Measurements from ENCODE around the gene ARHGAP6. TPM values are rescaled to one million over a fixed set of nuclear protein-coding genes. Genes with fewer than 3 reads are reported as not detected.

ARHGAP6 gene
- total RNA-seq, 1 experiment from 2014 or later = 0.50 TPM

DNA sequence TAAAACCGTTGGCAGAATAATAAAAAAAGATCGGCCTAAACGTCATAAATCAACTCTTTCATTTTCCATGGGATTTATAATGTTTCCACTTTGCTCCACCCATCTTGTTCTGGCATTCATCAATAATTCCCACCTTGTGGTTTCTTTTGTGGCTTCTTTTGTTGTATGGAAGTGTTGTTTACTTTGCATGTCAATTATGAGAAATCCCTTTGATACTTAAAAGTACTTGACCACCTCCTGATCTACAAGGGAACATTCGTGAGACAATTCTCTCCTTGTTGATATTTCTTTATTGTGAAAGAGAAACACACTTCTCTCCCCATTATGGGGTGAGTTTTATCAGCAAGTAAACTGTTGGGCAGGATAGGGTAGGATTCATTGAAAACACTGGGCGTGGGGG lies 369.7 kb downstream of the ARHGAP6 start:
- CTCF ChIA-PET = no interaction called here
- TF ChIP-seq, protein P1, sequence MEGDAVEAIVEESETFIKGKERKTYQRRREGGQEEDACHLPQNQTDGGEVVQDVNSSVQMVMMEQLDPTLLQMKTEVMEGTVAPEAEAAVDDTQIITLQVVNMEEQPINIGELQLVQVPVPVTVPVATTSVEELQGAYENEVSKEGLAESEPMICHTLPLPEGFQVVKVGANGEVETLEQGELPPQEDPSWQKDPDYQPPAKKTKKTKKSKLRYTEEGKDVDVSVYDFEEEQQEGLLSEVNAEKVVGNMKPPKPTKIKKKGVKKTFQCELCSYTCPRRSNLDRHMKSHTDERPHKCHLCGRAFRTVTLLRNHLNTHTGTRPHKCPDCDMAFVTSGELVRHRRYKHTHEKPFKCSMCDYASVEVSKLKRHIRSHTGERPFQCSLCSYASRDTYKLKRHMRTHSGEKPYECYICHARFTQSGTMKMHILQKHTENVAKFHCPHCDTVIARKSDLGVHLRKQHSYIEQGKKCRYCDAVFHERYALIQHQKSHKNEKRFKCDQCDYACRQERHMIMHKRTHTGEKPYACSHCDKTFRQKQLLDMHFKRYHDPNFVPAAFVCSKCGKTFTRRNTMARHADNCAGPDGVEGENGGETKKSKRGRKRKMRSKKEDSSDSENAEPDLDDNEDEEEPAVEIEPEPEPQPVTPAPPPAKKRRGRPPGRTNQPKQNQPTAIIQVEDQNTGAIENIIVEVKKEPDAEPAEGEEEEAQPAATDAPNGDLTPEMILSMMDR (IDR thresholded peaks at IDR 0.05; ENCODE audit: insufficient read depth in 1 of 2, low read depth in 1 of 2, low read length in 1 of 2, severe bottlenecking in 1 of 2, unreplicated experiment in 1 of 2) = no peak

GRCh38 chrX:11293113-11293512 lies 372.6 kb downstream of the ARHGAP6 start, which contains the start of gene AMELX:
Gene AMELX (plus strand): TSS chrX:11293413. CDS start chrX:11294789, 1,376 bp downstream.
- Mint-ChIP-seq H3K4me3 (ENCODE audit: unreplicated experiment) (no peak within 1 kb of the TSS), H3K9me3 (ENCODE audit: unreplicated experiment) (no peaks in the 10 kb centered on the region), H3K36me3 (ENCODE audit: insufficient read depth, unreplicated experiment) (no peaks in the 10 kb centered on the region), H3K27ac (ENCODE audit: unreplicated experiment) (no peak within 1 kb of the TSS), H3K4me1 (ENCODE audit: low read depth, unreplicated experiment) (peaks cover 12% of the 10 kb centered on the region), H3K27me3 (ENCODE audit: insufficient read depth, unreplicated experiment) (no peaks in the 10 kb centered on the region)
- TF ChIP-seq, protein P1 (IDR thresholded peaks at IDR 0.05; ENCODE audit: insufficient read depth in 1 of 2, low read depth in 1 of 2, low read length in 1 of 2, severe bottlenecking in 1 of 2, unreplicated experiment in 1 of 2) = no peak
- Histone ChIP-seq H3K9me3 (no peaks in the 10 kb centered on the region), H3K36me3 (ENCODE audit: control insufficient read depth, insufficient read depth, low read length) (no peaks in the 10 kb centered on the region), H3K4me3 (ENCODE audit: low read depth, low read length) (no peak within 1 kb of the TSS), H3K4me1 (no peaks in the 10 kb centered on the region), H3K27me3 (replicated peaks; ENCODE audit: control insufficient read depth, insufficient read depth, low read length) (no peaks in the 10 kb centered on the region)
- ChIA-PET CTCF (no interaction called here), POLR2A (no interaction called here)
- no TSS peak for BruUV-seq (replicated peaks)
- intact Hi-C loops (cut with micrococcal nuclease; ENCODE audit: unreplicated experiment) = no loop called here
- no peak for DNase-seq

More for the DNA sequence above, 369.7 kb downstream of the ARHGAP6 start:
- H3K4me1 ChIP-seq = no peaks in the 10 kb centered on the region
- no TSS peak for BruUV-seq (replicated peaks)
- H3K9me3 Mint-ChIP-seq (ENCODE audit: unreplicated experiment) = no peaks in the 10 kb centered on the region
- peaks cover 5% of the 10 kb centered on the region for H3K36me3 Mint-ChIP-seq (ENCODE audit: insufficient read depth, unreplicated experiment)
- no peaks in the 10 kb centered on the region for H3K9me3 ChIP-seq
- DNase-seq = no peak
- H3K36me3 ChIP-seq (ENCODE audit: control insufficient read depth, insufficient read depth, low read length) = no peaks in the 10 kb centered on the region
- POLR2A ChIA-PET = no interaction called here
- no peaks in the 10 kb centered on the region for H3K27me3 ChIP-seq (replicated peaks; ENCODE audit: control insufficient read depth, insufficient read depth, low read length)
- no peaks in the 10 kb centered on the region for H3K27me3 Mint-ChIP-seq (ENCODE audit: insufficient read depth, unreplicated experiment)
- H3K27ac Mint-ChIP-seq (ENCODE audit: unreplicated experiment) = no peak overlapping the region
- H3K4me1 Mint-ChIP-seq (ENCODE audit: low read depth, unreplicated experiment) = peaks cover 12% of the 10 kb centered on the region
- H3K4me3 Mint-ChIP-seq (ENCODE audit: unreplicated experiment) = no peak overlapping the region
- intact Hi-C loops (cut with micrococcal nuclease; ENCODE audit: unreplicated experiment) = no loop called here
- H3K4me3 ChIP-seq (ENCODE audit: low read depth, low read length) = no peak overlapping the region

DNA sequence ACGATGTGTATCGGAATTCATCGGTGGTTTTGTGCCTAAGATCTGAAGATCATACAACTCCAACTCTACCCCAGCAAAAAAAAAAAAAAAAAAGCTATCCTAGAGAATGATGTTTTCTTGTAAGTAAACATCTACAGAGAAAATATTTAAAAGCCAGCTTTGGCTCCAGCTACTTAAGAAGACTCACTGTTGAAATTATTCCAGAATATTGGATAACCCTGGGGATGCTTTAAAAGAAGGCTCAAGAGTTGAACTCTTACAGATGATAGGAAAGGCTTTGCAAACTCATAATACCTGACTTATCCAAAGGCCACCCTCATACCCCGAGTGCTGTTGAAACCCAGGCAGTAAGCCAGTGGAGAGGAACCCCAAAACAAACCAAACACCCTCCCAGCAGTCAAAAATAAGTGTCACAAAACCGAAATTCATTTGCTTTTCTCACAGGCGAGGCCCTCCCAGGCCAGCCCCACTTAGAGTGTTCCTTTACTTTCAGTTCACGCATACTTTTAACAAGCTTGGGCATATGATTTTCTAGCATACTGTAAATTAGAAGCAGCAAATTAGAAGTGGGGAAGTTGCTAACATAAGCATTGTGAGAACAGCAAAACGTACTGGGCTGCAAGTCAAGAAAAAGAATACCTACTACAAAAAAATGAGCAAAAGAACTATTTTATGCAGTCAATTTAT lies 375.2 kb downstream of the ARHGAP6 start:
- Mint-ChIP-seq H3K27ac (ENCODE audit: unreplicated experiment) (no peak overlapping the region), H3K27me3 (ENCODE audit: insufficient read depth, unreplicated experiment) (no peaks in the 10 kb centered on the region), H3K9me3 (ENCODE audit: unreplicated experiment) (no peaks in the 10 kb centered on the region), H3K4me1 (ENCODE audit: low read depth, unreplicated experiment) (no peaks in the 10 kb centered on the region), H3K4me3 (ENCODE audit: unreplicated experiment) (no peak overlapping the region), H3K36me3 (ENCODE audit: insufficient read depth, unreplicated experiment) (no peaks in the 10 kb centered on the region)
- no peaks in the 10 kb centered on the region for H3K9me3 ChIP-seq
- no peak overlapping the region for H3K4me3 ChIP-seq (ENCODE audit: low read depth, low read length)
- H3K27me3 ChIP-seq (replicated peaks; ENCODE audit: control insufficient read depth, insufficient read depth, low read length) = no peaks in the 10 kb centered on the region
- intact Hi-C loops (cut with micrococcal nuclease; ENCODE audit: unreplicated experiment) = no loop called here
- BruUV-seq (replicated peaks) = no TSS peak
- TF ChIP-seq, protein P1 (IDR thresholded peaks at IDR 0.05; ENCODE audit: insufficient read depth in 1 of 2, low read depth in 1 of 2, low read length in 1 of 2, severe bottlenecking in 1 of 2, unreplicated experiment in 1 of 2) = no peak
- ChIA-PET POLR2A (no interaction called here), CTCF (no interaction called here)
- no peaks in the 10 kb centered on the region for H3K4me1 ChIP-seq
- H3K36me3 ChIP-seq (ENCODE audit: control insufficient read depth, insufficient read depth, low read length) = no peaks in the 10 kb centered on the region
- DNase-seq = no peak
